Uterus (tissue), 4 donors: ENCODE data around the gene TMTC3. TPM values are rescaled to one million over a fixed set of nuclear protein-coding genes. Genes with fewer than 3 reads are reported as not detected.

ENCODE experiments used
- DNase-seq, 2 donors: peaks; one replicate each; pipeline ENCODE4 v3.0.0-alpha.2; 2019 to 2020
- H3K27ac ChIP-seq, 2 donors: fragments of 200-600 bp; sonication (generic); 1 replicate in 1 of 2; 2 replicates in 1 of 2; pipeline ENCODE4 v1.5.1; 2016 to 2018
- H3K27me3 ChIP-seq, 2 donors: fragments of 200-600 bp; sonication (generic); one replicate each; pipeline ENCODE4 v1.5.1; 2018 to 2019; ENCODE audit warnings: control low read depth in 1 of 2
- H3K36me3 ChIP-seq, 2 donors: fragments of 200-600 bp; sonication (generic); one replicate each; pipeline ENCODE4 v1.5.1; 2019; ENCODE audit warnings: control low read depth in 1 of 2
- H3K4me1 ChIP-seq, 2 donors: fragments of 200-600 bp; sonication (generic); one replicate each; pipeline ENCODE4 v1.5.1; 2018 to 2019; ENCODE audit warnings: control low read depth in 1 of 2
- H3K4me3 ChIP-seq, 2 donors: fragments of 200-600 bp; sonication (generic); 1 replicate in 1 of 2; 2 replicates in 1 of 2; pipeline ENCODE4 v1.5.1; 2018 to 2019; ENCODE audit warnings: mild to moderate bottlenecking in 1 of 2
- H3K9me3 ChIP-seq, 2 donors: fragments of 200-600 bp; sonication (generic); one replicate each; pipeline ENCODE4 v1.5.1; 2019; ENCODE audit warnings: control low read depth in 1 of 2
- CTCF ChIP-seq, 4 experiments: fragments of 200-600 bp in 2 of 4; fragments of 450-650 bp in 2 of 4; sonication (generic) in 2 of 4; IDR thresholded peaks; one replicate each; pipeline ENCODE4 v1.5.1; 2016 to 2019; ENCODE audit warnings: antibody characterized with exemption in 4 of 4, mild to moderate bottlenecking in 2 of 4, moderate library complexity in 1 of 4
- POLR2A ChIP-seq, 2 donors: fragments of 450-650 bp; IDR thresholded peaks; one replicate each; pipeline ENCODE4 v1.6.1; 2016; ENCODE audit warnings: antibody characterized with exemption in 2 of 2, mild to moderate bottlenecking in 1 of 2, moderate library complexity in 1 of 2
- intact Hi-C: fragments of 100-400 bp; cut with DNase I; formaldehyde crosslinking; loops from one replicate; pipeline ENCODE4 v1.15.1; 2023; ENCODE audit warnings: low total_unique reads
- total RNA-seq, 4 donors: library from RNA; depleted of rRNA in 3 of 4; stranded (reverse); fragments of >200 nt in 3 of 4; gene quantifications; one replicate each; pipeline versions ENCODE4 v1.1.0 to v1.2.4, GENCODE V29; 2014 to 2023
- donor health status: DM: yes; HTN: yes; CAD: no.

TMTC3 gene
- total RNA-seq, 4 donors from 2014 or later = 9.0 to 86.5 (median 20.0) TPM

- Histone ChIP-seq H3K9me3 (no peaks in the 10 kb centered on the region), H3K4me1 (no peaks in the 10 kb centered on the region), H3K27me3 (no peaks in the 10 kb centered on the region), H3K36me3 (no peaks in the 10 kb centered on the region), H3K27ac (no peak overlapping the region), H3K4me3 (no peak overlapping the region)
- no peak for TF ChIP-seq POLR2A (IDR thresholded peaks at IDR 0.05)
- TF ChIP-seq CTCF (IDR thresholded peaks at IDR 0.05) = no peak
- no peak for DNase-seq
- intact Hi-C loops = no loop called here
Measured at GRCh38 chr12:88248606-88249005, 106.5 kb downstream of the TMTC3 start.

Other genes with a start within 250 kb of the TMTC3 start
- gene C12orf50, start 112.9 kb upstream of the TMTC3 start, total RNA-seq = 1 to 10 TPM in 1 of 4 donors, under 1 TPM in 1, not detected in 2; 0.40 to 7.7 TPM
- 10 to 100 TPM in 2 of 4 donors, 1 to 10 TPM in 2; 5.6 to 77.8 (median 16.3) TPM for gene CEP290, start 219 bp upstream of the TMTC3 start, total RNA-seq